ENCODE measurements around the gene SLC34A3.
A peak's percentile ranks its signal among the peaks of the same experiment; 100 is the strongest.
"Not testable (repeated sequence)": the region's sequence is repeated elsewhere in the genome, so short reads cannot be mapped to it uniquely, and the experiment has no call there.

The SLC34A3 gene

DNA sequence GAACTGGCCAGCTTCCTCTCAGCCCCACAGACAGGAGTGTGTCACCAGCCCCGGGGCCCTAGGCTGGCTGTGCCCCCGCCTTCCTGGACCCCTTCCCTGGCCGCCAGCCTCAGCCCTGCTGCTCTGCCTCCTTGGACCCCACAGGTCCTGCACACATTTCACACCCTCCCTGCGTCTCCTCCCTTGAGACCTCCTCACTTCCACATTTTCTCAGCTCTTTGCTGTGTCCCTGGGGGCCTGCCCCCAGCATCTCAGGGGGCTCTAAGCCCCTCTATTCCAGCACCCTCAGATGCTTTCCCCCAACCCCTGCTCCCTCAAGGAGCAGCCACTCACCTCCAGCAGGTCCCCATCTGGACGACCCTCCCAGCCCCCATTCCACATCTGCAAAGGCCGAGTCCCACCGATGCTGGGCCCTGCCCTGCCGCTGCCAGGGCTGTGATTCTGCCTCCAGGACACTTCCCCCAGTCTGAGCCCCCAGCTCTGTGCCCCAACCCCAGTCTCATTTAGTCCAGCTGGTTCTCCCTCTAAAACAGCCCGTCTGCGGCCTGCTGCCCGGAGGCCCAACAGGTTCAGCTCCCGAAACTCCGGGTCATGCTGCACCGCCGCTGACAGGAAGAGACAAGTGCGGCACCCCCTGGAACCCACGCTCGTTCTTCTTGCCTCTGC is 4.2 kb downstream of the SLC34A3 start:
- intact Hi-C loops (cut with DNase I), result no loop called here
- no peak for DNase-seq

DNA sequence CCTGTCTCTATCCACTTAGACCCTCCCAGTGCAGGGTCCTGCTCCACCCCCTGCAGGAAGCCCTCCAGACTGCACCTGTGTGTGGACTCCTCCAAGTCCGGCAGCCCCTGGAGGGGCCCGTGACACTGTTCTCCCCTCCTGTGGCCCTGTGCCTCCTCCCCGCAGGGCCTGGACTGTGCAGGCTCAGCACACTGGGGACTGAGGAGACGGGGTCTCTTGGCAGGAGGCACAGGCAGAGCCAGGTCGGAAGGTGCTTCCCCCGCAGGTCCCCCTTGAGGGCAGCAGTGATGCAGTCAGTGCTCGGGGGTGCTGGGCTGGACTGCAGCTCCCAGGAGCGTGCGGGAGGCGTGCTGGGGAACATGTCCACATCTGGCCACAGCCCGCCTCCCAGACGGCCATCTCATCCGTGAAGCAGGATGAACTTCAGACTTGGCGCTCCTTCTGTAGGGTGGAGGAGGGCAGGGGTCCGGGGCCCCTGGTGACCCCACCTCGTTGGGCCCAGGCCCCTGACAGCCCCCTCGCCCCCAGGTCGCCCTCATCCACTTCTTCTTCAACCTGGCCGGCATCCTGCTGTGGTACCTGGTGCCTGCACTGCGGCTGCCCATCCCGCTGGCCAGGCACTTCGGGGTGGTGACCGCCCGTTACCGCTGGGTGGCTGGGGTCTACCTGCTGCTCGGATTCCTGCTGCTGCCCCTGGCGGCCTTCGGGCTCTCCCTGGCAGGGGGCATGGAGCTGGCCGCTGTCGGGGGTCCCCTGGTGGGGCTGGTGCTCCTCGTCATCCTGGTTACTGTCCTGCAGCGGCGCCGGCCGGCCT is 4.9 kb downstream of the SLC34A3 start:
- no peak for DNase-seq
- intact Hi-C loops (cut with DNase I), result no loop called here

DNA sequence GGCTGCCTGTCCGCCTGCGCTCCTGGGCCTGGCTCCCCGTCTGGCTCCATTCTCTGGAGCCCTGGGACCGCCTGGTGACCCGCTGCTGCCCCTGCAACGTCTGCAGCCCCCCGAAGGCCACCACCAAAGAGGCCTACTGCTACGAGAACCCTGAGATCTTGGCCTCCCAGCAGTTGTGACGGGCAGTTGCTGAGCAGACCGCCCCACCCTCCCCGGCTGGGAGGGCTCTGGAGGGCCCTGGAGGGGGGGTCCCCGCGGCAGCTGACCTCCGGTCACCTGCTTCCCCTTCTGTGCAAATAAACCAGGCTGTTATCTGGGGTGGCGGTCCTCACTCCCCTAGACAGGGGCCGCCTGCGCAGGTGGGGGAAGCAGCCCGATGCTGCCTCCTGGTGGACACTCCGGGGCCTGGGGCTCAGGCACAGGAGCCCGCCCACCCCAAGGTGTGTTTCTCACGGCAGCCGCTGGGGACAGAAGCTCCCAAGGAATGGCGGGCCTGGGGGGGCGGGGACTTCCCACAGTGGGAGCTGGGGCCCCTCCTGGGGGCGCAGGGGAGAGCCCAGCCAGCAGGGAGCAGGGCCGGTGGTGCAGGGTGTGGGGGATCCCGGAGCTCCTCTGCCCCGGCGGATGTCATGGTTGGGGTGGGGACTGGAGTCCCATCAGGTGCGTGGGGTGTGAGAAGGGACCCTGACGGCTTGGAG is 5.7 kb downstream of the SLC34A3 start:
- peak; percentile 72 to 93 (median 86) for DNase-seq
- intact Hi-C loops (cut with DNase I), result no loop called here

DNA sequence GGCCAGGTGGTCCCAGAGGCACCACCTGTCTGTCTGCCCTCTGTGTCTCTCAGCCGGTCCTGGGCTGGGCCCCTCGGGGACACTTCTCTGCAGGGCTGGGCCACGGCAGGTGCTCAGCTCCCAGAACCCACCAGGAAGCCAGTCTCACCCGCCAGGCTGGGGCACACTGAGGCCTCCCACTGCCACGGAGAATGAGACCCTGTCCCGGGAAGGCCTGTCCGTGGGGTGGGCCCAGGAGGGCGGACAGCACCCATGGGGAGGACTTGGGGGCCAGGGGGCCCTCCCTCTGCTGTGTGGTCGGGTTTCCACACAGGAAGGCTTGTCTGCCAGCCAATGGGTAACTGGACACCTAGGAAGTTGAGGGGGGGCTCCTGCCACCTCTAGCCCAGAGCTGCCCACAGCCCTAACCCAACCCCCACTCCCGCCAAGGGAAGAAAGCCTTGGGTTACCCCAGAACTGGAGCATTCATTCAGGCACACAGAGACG is 6.3 kb downstream of the SLC34A3 start:
- DNase-seq, result peak in 1 of 42 donors; percentile 46
- intact Hi-C loops (cut with DNase I), result no loop called here

DNA sequence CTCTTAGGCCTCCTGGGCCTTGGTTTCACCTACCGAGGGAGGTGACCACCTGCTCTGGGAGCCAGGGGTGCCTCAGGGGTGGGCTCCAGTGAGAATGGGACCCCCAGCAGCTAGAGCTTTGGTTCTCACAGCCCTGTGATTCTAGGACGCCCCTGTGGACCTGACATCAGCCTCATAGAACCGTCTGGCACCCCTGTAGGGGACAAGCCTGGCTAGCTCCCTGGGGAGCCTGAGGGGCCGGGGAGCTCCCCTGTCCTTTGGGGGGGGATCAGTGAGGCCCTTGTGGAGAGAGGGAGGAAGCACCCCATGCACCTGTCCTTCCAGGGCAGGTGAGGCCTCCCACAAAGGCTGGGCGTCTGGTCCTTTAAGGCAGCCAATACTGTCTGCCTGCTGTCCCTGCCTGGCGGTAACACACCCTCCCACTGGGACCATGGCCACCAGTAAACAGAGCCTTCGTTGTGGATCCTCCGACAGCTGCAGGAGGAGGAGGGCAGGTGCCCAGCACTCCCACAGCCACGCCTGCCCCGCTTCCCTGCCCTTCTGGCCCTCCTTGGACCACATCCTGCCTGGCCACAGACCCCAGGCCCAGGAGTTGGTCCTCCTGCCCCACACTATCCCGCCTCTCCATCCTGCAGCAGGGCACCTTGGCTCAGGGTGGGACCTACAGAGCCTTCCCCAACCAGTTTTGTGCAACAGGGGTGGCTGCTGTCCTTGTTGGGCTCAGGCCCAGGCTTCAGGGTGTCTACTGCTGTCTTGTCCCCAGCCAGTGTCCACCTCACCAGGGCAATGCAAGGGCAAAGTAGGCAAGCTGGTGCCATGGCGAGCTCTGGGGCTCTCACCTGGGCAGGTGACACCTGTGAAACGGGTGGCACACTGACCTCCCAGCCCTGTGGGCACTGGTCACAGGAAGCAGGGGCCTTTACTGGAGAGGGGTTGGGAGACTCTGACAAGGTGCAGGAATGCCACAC is 7.3 kb downstream of the SLC34A3 start:
- intact Hi-C loops (cut with DNase I), result no loop called here
- DNase-seq, result peak; percentile 48 to 90 (median 76)

DNA sequence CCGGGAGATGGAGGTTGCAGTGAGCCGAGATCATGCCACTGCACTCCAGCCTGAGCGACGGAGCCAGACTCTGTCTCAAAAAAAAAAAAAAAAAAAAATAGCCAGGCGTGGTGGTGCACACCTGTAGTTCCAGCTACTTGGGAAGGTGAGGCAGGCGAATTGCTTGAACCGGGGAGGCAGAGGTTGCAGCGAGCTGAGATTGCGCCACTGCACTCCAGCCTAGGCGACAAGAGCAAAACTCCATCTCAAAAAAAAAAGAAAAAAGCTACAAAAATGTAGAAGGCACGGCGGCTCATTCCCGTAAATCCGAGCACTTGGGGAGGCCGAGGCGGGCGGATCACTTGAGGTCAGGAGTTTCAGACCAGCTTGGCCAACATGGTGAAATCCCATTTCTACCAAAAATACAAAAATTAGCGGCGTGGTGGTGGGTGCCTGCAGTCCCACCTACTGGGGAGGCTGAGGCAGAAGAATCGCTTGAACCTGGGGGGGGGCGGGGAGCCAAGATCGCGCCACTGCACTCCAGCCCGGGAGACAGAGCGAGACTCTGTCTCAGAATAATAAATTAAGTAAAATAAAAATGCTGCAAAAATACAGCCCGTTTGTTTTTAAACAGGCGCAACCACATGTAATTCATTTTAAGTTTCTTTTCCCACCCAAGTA is 9.0 kb downstream of the SLC34A3 start:
- peak in 5 of 42 donors; percentile 30 to 52 (median 41) for DNase-seq
- intact Hi-C loops (cut with DNase I), result loop anchor here (2.0 kb wide), 1 partner anchor 15 kb away; the partner anchor contains the start of gene NELFB

DNA sequence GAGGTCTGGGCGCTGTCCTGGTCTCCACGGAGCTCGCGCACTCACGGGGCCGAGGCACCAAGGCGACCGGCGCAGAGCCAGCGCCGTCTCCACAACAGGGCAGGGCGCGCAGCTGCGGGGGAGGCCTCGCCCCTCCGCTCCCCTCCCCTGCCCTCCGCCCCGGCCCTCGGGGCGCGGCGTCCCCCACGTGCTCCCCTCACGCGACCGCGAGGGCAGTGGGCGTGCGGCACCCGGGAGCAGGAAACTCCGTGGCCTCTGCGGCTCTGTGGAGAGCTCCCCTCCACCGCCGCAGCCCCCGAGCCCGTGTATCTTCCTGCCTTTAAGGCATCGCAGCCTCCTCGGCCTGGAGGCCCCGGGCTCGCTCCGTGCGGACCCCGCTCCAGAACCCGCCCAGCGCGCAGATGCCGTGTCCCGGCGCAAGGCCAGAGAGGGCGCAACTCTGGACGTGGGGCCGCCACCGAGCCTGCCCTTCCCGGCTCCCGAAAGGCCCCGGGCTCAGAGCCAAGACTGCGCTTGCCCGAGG is 9.7 kb downstream of the SLC34A3 start:
- peak; percentile 46 to 89 (median 80) for DNase-seq
- intact Hi-C loops (cut with DNase I), result loop anchor here (2.0 kb wide), 1 partner anchor 14 kb away; the partner anchor contains the start of gene NELFB

DNA sequence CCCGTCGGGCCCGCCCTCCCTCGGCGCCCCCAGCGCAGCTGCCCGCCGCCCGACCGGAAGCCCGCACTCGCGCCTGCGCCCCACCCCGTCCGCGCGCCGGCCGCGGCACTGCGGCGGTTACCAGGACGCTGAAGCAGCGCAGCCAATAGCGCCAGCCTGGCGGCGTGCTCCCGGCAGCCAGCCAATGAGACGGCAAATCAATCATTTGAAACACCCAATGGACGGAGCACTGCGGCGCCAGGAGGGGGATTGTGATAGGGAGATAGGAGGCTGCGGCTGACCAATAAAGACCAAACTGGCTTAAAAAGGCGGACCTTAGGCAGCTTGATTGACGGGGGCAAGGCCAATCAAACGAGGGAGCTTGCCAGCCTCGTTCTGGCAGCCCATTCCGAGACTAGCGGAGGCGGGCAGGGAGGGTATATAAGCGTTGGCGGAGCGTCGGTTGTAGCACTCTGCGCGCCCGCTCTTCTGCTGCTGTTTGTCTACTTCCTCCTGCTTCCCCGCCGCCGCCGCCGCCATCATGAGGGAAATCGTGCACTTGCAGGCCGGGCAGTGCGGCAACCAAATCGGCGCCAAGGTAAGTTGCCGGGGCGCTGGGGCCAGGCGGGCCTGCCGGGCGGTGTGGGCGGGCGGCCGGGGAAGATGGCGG is 10.3 kb downstream of the SLC34A3 start, which contains the start of gene TUBB4B:
TUBB4B (plus strand) TSS at position 447 of the 649 bp plus-strand sequence; CDS start at position 521, 74 bp downstream.
- DNase-seq, result peak; percentile 97 to 100 (median 99)
- intact Hi-C loops (cut with DNase I), result loop anchor here (2.0 kb wide), 1 partner anchor 14 kb away; the partner anchor contains the start of gene NELFB

DNA sequence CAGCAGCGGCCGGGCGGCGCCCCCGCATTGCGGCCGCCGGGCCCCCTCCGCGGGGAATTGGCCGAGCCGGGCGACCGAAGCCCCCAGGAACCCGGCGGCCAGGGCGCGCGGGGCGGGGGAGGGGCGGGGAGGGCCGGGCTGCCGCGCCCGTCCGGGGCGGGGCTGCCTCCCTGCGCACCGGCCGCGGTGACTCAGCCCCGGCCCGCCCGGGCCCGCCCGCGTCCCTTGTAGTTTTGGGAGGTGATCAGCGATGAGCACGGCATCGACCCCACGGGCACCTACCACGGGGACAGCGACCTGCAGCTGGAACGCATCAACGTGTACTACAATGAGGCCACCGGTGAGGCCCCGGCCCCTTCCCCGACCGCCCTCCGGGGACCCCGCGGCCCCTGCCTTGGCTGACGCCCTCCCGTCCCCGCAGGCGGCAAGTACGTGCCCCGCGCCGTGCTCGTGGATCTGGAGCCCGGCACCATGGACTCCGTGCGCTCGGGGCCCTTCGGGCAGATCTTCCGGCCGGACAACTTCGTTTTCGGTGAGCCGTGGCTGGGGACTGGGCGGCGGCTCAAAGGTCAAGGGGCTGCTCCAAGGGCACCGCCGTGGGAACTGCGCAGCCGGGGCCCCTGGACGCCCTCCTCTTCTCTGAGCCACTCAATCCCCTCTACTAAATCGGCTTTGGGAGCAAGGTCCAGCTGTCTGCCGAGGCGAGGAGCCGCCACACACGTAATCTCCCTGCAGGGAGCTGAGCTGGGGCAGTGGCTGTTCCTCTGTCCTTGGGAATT is 11.0 kb downstream of the SLC34A3 start:
- DNase-seq, result peak in 33 of 42 donors; percentile 37 to 83 (median 58)
- intact Hi-C loops (cut with DNase I), result loop anchor here (2.0 kb wide), 1 partner anchor 13 kb away; the partner anchor contains the start of gene NELFB

DNA sequence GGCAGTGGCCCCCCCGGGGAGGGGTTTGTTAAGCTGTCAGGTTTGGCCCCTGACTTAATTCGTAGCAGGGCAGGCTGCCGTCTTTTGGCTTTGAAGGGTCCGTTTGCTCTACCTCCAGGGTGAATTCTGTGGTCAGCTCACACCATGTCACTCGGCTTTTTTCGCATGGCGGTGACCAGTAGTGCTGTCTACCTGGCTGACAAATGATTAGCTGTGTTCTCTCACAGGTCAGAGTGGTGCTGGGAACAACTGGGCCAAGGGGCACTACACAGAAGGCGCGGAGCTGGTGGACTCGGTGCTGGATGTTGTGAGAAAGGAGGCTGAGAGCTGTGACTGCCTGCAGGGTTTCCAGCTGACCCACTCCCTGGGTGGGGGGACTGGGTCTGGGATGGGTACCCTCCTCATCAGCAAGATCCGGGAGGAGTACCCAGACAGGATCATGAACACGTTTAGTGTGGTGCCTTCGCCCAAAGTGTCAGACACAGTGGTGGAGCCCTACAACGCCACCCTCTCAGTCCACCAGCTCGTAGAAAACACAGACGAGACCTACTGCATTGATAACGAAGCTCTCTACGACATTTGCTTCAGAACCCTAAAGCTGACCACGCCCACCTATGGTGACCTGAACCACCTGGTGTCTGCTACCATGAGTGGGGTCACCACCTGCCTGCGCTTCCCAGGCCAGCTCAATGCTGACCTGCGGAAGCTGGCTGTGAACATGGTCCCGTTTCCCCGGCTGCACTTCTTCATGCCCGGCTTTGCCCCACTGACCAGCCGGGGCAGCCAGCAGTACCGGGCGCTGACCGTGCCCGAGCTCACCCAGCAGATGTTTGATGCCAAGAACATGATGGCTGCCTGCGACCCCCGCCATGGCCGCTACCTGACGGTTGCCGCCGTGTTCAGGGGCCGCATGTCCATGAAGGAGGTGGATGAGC is 11.8 kb downstream of the SLC34A3 start:
- DNase-seq, result no peak
- intact Hi-C loops (cut with DNase I), result no loop called here

DNA sequence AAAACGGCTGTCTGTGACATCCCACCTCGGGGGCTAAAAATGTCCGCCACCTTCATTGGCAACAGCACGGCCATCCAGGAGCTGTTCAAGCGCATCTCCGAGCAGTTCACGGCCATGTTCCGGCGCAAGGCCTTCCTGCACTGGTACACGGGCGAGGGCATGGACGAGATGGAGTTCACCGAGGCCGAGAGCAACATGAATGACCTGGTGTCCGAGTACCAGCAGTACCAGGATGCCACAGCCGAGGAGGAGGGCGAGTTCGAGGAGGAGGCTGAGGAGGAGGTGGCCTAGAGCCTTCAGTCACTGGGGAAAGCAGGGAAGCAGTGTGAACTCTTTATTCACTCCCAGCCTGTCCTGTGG is 12.5 kb downstream of the SLC34A3 start:
- intact Hi-C loops (cut with DNase I), result not testable (repeated sequence)

DNA sequence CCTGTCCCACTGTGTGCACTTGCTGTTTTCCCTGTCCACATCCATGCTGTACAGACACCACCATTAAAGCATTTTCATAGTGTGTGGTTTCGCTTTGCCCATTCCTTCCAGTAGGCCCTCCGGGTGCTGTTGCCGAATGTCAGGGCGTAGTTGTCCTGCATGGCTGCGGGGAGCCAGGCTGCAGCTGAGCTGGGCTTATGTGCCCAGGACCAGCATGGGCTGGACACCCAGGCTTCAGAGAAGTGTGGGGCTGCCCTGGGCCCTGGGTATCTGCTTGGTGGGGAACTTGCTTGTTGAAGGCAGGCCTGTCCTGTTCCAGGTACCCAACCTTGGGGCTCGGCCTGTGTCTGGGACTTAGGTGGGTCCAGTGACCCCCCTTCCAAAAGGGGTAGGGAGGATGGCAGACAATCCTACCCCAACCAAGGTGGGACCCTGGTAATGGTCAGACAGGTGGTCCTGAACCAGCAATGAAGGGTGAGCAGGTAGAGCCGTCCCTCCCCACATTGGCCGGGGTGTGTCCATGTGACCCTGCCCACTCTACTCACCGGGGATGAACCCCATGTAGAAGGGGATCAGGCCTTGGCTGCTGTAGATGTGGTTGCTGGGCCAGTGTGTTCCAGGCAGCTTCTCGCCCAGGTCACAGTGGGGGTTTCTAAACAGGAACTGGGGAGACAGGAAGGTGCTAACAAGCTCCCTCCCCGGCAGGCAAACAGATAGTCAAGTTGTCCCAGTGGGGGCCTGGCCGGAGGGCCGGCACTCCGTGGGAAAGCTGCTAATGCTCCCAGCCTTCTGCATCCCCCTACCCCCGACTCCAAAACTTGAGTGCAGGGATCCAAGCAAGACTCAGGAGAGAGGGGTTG is 13.2 kb downstream of the SLC34A3 start:
- no peak for DNase-seq
- intact Hi-C loops (cut with DNase I), result no loop called here

More for the DNA sequence above, 12.5 kb downstream of the SLC34A3 start:
- not testable (repeated sequence) for DNase-seq

DNA sequence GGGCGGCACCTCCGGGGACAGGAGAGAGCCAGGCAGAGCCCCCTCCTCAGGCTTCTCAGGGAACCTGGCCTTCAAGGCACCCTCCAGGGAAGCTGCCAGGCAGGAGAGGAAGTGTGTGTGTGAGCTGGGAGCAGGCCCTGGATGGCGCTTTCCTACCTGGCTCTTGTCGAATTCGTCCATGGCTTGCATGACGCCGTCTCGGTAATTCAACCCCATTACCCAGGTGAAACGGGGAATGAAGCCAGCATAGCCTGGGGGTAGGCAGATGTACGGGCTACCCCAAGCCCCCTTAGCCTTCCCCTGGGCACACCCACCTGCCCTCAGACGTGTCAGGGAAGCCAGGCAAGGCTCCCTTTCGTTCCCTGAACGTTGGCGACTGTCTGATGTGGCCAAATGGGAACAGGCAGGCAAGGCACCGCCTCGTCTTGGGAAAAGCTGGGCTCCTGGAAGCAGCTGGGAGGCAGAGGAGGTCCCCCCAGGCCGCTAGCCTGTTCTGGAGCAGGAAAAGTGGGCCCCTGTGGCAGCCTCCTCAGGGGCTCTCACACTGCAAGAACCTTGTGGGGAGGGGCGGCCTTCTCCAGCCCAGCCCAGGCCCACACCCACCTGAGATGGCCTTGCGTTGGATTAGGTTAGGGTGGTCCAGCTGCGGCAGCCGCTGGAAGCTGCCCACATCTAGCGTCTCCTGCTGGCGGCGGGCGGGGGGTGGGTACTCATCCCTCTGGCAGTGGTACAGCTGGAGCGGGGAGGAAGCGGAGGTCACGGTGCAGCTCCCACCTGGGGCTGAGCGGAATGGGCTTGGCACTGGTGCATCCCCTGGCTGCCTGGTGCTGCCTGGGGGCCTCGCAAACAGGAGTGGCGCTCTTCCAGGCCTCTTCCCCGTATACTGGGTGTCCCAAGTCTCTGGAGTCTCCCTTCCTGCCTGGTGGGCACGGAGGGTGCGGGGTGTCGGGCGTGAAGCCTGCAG is 14.1 kb downstream of the SLC34A3 start:
- intact Hi-C loops (cut with DNase I), result no loop called here
- DNase-seq, result no peak

Data from head of caudate nucleus (tissue), 42 donors.